ENCODE results near the gene LIPG. TPM values are rescaled to one million over a fixed set of nuclear protein-coding genes. Genes with fewer than 3 reads are reported as not detected.

LIPG gene
- total RNA-seq, 1 experiment from 2014 or later: 6.1 TPM

GRCh38 chr18:49544362-49544761, 17.5 kb upstream of the LIPG start:
- no peak overlapping the region for H3K18ac ChIP-seq (ENCODE audit: insufficient read length, low read depth, low read length)
- no CpG with 5 or more reads among the region's 5 CpGs for WGBS (ENCODE audit: extremely low coverage, insufficient read length, low lambda C conversion rate)
- no peak overlapping the region for H3K4me2 ChIP-seq (ENCODE audit: insufficient read depth, insufficient read length, low read length)

More at GRCh38 chr18:49544362-49544761, 17.5 kb upstream of the LIPG start:
- no peak overlapping the region for H4K91ac ChIP-seq (ENCODE audit: insufficient read length, low read depth, low read length)
- no peaks in the 10 kb centered on the region; the same call in 1 of the 2 replicates for H3K4me1 ChIP-seq (ENCODE audit: insufficient read depth, low read length)
- Mint-ChIP-seq H3K27me3 (ENCODE audit: low read depth) (no peaks in the 10 kb centered on the region), H3K36me3 (ENCODE audit: insufficient read depth in 1 of 3, low read depth in 3 of 3) (no peaks in the 10 kb centered on the region; a peak in 1 of 7 replicates), H3K9me3 (no peaks in the 10 kb centered on the region), H3K4me1 (peaks cover 15 to 22% of the 10 kb centered on the region in 2 experiments), H3K4me3 (no peak overlapping the region), H3K27ac (no peak overlapping the region)
- H3K9me3 ChIP-seq (ENCODE audit: control insufficient read depth, low read depth, low read length): no peaks in the 10 kb centered on the region
- no peak for TF ChIP-seq CTCF (conservative IDR thresholded peaks at IDR 0.05)
- no peak overlapping the region for H2BK12ac ChIP-seq (ENCODE audit: insufficient read length, low read depth, low read length)
- H3K27me3 ChIP-seq (ENCODE audit: insufficient read depth, low read length): no peaks in the 10 kb centered on the region
- DNase-seq: no peak
- no peaks in the 10 kb centered on the region for H3K79me1 ChIP-seq (ENCODE audit: insufficient read depth, low read depth, low read length, poor library complexity, severe bottlenecking)
- H2BK120ac ChIP-seq (ENCODE audit: low read depth, low read length, poor library complexity, severe bottlenecking): no peak overlapping the region
- no peak overlapping the region for H3K27ac ChIP-seq (ENCODE audit: insufficient read length, low read depth, low read length)
- H2AK5ac ChIP-seq (ENCODE audit: insufficient read length, low read length): no peak overlapping the region
- no peak overlapping the region for H4K8ac ChIP-seq (replicated peaks; ENCODE audit: insufficient read length, low read depth, low read length)
- no peak overlapping the region for H3T11ph ChIP-seq (ENCODE audit: low read length)
- H3K23ac ChIP-seq (ENCODE audit: insufficient read length, low read depth, low read length): no peak overlapping the region
- H4K5ac ChIP-seq (ENCODE audit: insufficient read length, low read depth, low read length): no peak overlapping the region
- no peak overlapping the region for H3K4ac ChIP-seq (ENCODE audit: low read depth, low read length)
- H3K79me2 ChIP-seq (ENCODE audit: insufficient read depth, low read length): no peaks in the 10 kb centered on the region
- no peak overlapping the region for H2BK15ac ChIP-seq (ENCODE audit: low read depth, low read length)
- H2BK5ac ChIP-seq (ENCODE audit: insufficient read length, low read length): no peak overlapping the region
- no peak overlapping the region for H2BK20ac ChIP-seq (ENCODE audit: low read depth, low read length, poor library complexity, severe bottlenecking)
- no peak overlapping the region for H2AFZ ChIP-seq (ENCODE audit: low read length)
- no peak overlapping the region for H3K9ac ChIP-seq (ENCODE audit: extremely low read depth, insufficient read length, low read length)
- H4K20me1 ChIP-seq (ENCODE audit: control insufficient read depth, insufficient read depth, insufficient read length): no peaks in the 10 kb centered on the region
- H3K23me2 ChIP-seq (ENCODE audit: insufficient read length, low read depth, low read length, poor library complexity, severe bottlenecking): no peaks in the 10 kb centered on the region
- no peak overlapping the region for H3K14ac ChIP-seq (ENCODE audit: insufficient read depth, low read length)
- H3K56ac ChIP-seq (ENCODE audit: insufficient read length, low read depth, low read length): no peak overlapping the region
